GM21576 (cell line): Measurements from ENCODE around the gene PCDHGA6.
A peak's percentile ranks its signal among the peaks of the same experiment; 100 is the strongest.
"Not testable (repeated sequence)": the region's sequence is repeated elsewhere in the genome, so short reads cannot be mapped to it uniquely, and the experiment has no call there.

Experiments
- ATAC-seq: cut with Tn5 transposase; IDR thresholded peaks from one replicate; pipeline ENCODE4 v1.9.1; 2021; ENCODE audit warnings: mild to moderate bottlenecking, moderate library complexity; ENCODE audit not compliant: unreplicated experiment

Gene PCDHGA6

GRCh38 chr5:141392429-141393198, 18.9 kb downstream of the PCDHGA6 start, which contains the start of gene PCDHGA8:
Gene PCDHGA8 (plus strand): TSS chr5:141392633. CDS start chr5:141392814, 181 bp downstream.
- no peak for ATAC-seq

GRCh38 chr5:141393267-141393666, 19.6 kb downstream of the PCDHGA6 start:
- no peak for ATAC-seq

GRCh38 chr5:141394401-141395187, 20.9 kb downstream of the PCDHGA6 start:
- ATAC-seq: not testable (repeated sequence)

- peak; percentile 91 for ATAC-seq
Observed at GRCh38 chr5:141397756-141398551, 24.3 kb downstream of the PCDHGA6 start, which contains the start of gene PCDHGB5. Gene PCDHGB5 (plus strand): TSS chr5:141397947. CDS start chr5:141398128, 181 bp downstream.

- ATAC-seq: no peak
Observed at GRCh38 chr5:141398608-141399007, 24.9 kb downstream of the PCDHGA6 start.

- ATAC-seq: no peak
Observed at GRCh38 chr5:141399555-141400258, 26.0 kb downstream of the PCDHGA6 start.

- ATAC-seq: no peak
Observed at GRCh38 chr5:141402553-141403243, 29.0 kb downstream of the PCDHGA6 start, which contains the start of gene PCDHGA9. Gene PCDHGA9 (plus strand): TSS chr5:141402778. CDS start chr5:141402953, 175 bp downstream.

- no peak for ATAC-seq
Observed at GRCh38 chr5:141403387-141403786, 29.7 kb downstream of the PCDHGA6 start.

- ATAC-seq: not testable (repeated sequence)
Observed at GRCh38 chr5:141407790-141408505, 34.3 kb downstream of the PCDHGA6 start, which contains the start of gene PCDHGB6. Gene PCDHGB6 (plus strand): TSS chr5:141408021. CDS start chr5:141408203, 182 bp downstream.

- ATAC-seq: no peak
Observed at GRCh38 chr5:141409598-141410306, 36.1 kb downstream of the PCDHGA6 start.

GRCh38 chr5:141411575-141411974, 37.9 kb downstream of the PCDHGA6 start:
- ATAC-seq: no peak

GRCh38 chr5:141412854-141413539, 39.3 kb downstream of the PCDHGA6 start, which contains the start of gene PCDHGA10:
Gene PCDHGA10 (plus strand): TSS chr5:141412987. CDS start chr5:141413176, 189 bp downstream.
- ATAC-seq: peak; percentile 83

GRCh38 chr5:141413540-141414069, 39.9 kb downstream of the PCDHGA6 start:
- ATAC-seq: no peak

- ATAC-seq: not testable (repeated sequence)
Observed at GRCh38 chr5:141414548-141415274, 41.0 kb downstream of the PCDHGA6 start.

- ATAC-seq: not testable (repeated sequence)
Observed at GRCh38 chr5:141415275-141415618, 41.6 kb downstream of the PCDHGA6 start.

- peak; percentile 74 for ATAC-seq
Observed at GRCh38 chr5:141417494-141418172, 43.9 kb downstream of the PCDHGA6 start, which contains the start of gene PCDHGB7. Gene PCDHGB7 (plus strand): TSS chr5:141417677. CDS start chr5:141417860, 183 bp downstream.
